ENCODE results near the gene FANCE. TPM values are rescaled to one million over a fixed set of nuclear protein-coding genes. Genes with fewer than 3 reads are reported as not detected.

Gene FANCE
- total and polyA plus RNA-seq, 9 of the 15 experiments (the other 6 are each of a cell fraction or from before 2014, with no cell fraction given): 5.7 to 30.2 (median 17.0) TPM

GRCh38 chr6:35489995-35490791, 38.1 kb downstream of the FANCE start (continued):
- TF ChIP-seq ZNF263 (CRISPR knock-in tag; IDR thresholded peaks at IDR 0.05; ENCODE audit: borderline replicate concordance): peak; percentile 32; the same call in 1 of the 2 replicates
- TF ChIP-seq RUNX1 (IDR thresholded peaks at IDR 0.05; ENCODE audit: low read depth): no peak
- TF ChIP-seq ZNF584 (CRISPR knock-in tag; IDR thresholded peaks at IDR 0.05; ENCODE audit: low read depth): peak; percentile 82
- peak; percentile 88 for TF ChIP-seq ATF7 (IDR thresholded peaks at IDR 0.05)
- TF ChIP-seq, protein P1, sequence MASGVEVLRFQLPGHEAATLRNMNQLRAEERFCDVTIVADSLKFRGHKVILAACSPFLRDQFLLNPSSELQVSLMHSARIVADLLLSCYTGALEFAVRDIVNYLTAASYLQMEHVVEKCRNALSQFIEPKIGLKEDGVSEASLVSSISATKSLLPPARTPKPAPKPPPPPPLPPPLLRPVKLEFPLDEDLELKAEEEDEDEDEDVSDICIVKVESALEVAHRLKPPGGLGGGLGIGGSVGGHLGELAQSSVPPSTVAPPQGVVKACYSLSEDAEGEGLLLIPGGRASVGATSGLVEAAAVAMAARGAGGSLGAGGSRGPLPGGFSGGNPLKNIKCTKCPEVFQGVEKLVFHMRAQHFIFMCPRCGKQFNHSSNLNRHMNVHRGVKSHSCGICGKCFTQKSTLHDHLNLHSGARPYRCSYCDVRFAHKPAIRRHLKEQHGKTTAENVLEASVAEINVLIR (CRISPR knock-in tag; IDR thresholded peaks at IDR 0.05): 0 out of 2 replicates have a peak, but pooled peaks have one; percentile 37
- no peak for TF ChIP-seq HNRNPLL (IDR thresholded peaks at IDR 0.05; ENCODE audit: low read depth, low read length, poor library complexity, severe bottlenecking)
- TF ChIP-seq, protein P2, sequence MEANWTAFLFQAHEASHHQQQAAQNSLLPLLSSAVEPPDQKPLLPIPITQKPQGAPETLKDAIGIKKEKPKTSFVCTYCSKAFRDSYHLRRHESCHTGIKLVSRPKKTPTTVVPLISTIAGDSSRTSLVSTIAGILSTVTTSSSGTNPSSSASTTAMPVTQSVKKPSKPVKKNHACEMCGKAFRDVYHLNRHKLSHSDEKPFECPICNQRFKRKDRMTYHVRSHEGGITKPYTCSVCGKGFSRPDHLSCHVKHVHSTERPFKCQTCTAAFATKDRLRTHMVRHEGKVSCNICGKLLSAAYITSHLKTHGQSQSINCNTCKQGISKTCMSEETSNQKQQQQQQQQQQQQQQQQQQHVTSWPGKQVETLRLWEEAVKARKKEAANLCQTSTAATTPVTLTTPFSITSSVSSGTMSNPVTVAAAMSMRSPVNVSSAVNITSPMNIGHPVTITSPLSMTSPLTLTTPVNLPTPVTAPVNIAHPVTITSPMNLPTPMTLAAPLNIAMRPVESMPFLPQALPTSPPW (CRISPR knock-in tag; IDR thresholded peaks at IDR 0.05): peak; percentile 100
- peak in 2 of 3 experiments; percentile 49 to 85 for TF ChIP-seq YY1 (IDR thresholded peaks at IDR 0.05; ENCODE audit: borderline replicate concordance in 1 of 3, control insufficient read depth in 1 of 3, extremely low read depth in 1 of 3, insufficient read depth in 3 of 3, insufficient read length in 1 of 3, insufficient replicate concordance in 2 of 3, low read depth in 1 of 3, low read length in 2 of 3)
- TF ChIP-seq JUN (IDR thresholded peaks at IDR 0.05; ENCODE audit: borderline replicate concordance, low read depth, low read length): peak; percentile 79; the same call in 1 of the 2 replicates
- no peak for TF ChIP-seq JUN (CRISPR knock-in tag; IDR thresholded peaks at IDR 0.05; ENCODE audit: borderline replicate concordance)
- TF ChIP-seq, protein P3, sequence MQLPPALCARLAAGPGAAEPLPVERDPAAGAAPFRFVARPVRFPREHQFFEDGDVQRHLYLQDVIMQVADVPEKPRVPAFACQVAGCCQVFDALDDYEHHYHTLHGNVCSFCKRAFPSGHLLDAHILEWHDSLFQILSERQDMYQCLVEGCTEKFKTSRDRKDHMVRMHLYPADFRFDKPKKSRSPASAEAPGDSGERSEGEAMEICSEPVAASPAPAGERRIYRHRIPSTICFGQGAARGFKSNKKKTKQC (CRISPR knock-in tag; IDR thresholded peaks at IDR 0.05): no peak
- peak; percentile 78 to 98; a peak in 3 of 4 replicates for TF ChIP-seq SRF (CRISPR knock-in tag; IDR thresholded peaks at IDR 0.05)
- TF ChIP-seq FOSL1 (tag; conservative IDR thresholded peaks at IDR 0.05): peak; percentile 68
- TF ChIP-seq MAX (CRISPR knock-in tag; IDR thresholded peaks at IDR 0.05): peak; percentile 45; the same call in 1 of the 2 replicates
- TF ChIP-seq MEIS2 (IDR thresholded peaks at IDR 0.05; ENCODE audit: partially characterized antibody): no peak
- peak; percentile 57; the same call in 1 of the 2 replicates for TF ChIP-seq MBD2 (IDR thresholded peaks at IDR 0.05; ENCODE audit: borderline replicate concordance, low read depth)
- TF ChIP-seq KLF1 (tag; IDR thresholded peaks at IDR 0.05): no peak
- TF ChIP-seq, protein P4, sequence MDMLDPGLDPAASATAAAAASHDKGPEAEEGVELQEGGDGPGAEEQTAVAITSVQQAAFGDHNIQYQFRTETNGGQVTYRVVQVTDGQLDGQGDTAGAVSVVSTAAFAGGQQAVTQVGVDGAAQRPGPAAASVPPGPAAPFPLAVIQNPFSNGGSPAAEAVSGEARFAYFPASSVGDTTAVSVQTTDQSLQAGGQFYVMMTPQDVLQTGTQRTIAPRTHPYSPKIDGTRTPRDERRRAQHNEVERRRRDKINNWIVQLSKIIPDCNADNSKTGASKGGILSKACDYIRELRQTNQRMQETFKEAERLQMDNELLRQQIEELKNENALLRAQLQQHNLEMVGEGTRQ (CRISPR knock-in tag; IDR thresholded peaks at IDR 0.05): no peak
- no peak for TF ChIP-seq HDAC2 (IDR thresholded peaks at IDR 0.05)
- peak; percentile 88 for TF ChIP-seq ZNF175 (CRISPR knock-in tag; IDR thresholded peaks at IDR 0.05; ENCODE audit: low read depth)
- no peak for TF ChIP-seq HNRNPUL1 (IDR thresholded peaks at IDR 0.05; ENCODE audit: low read length)
- 0 out of 4 replicates have a peak, but pooled peaks of 1 of the 2 experiments have one; percentile 35 for TF ChIP-seq KDM4B (IDR thresholded peaks at IDR 0.05; ENCODE audit: borderline replicate concordance in 2 of 2, low read depth in 1 of 2)
